Measurements from ENCODE around the gene PI4K2A. TPM values are rescaled to one million over a fixed set of nuclear protein-coding genes. Genes with fewer than 3 reads are reported as not detected.
"Not testable (repeated sequence)": the region's sequence is repeated elsewhere in the genome, so short reads cannot be mapped to it uniquely, and the experiment has no call there.

The PI4K2A gene
- total RNA-seq, 2 experiments from 2014 or later = 8.4 to 8.5 TPM

DNA sequence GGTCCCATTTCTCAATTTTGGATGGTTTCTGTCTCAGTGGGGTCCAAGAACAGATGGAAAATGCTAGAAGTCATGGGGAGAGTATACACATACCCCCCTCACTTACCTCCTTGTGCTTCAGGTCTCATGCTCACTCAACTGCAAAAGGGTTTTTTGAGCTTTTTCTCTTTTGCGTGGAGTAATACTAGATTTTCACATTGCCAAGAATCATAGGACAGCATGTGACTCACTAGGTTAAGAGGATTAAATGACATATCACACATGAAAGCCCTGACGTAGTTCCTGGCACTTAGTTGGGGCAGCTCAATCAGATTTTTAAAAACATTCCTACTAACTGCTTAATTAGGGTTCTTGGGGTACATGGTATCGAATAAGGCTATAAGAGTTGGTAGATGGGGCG, 4.5 kb downstream of the PI4K2A start:
- no peak for ATAC-seq
- intact Hi-C loops (cut with micrococcal nuclease) = no loop called here
- H3K4me3 Mint-ChIP-seq = no peak overlapping the region
- CTCF ChIA-PET = interaction anchor here (1.0 kb wide), 2 partner anchors 11 to 111 kb away, joined by 3 read pairs; partner anchors contain the start of gene MORN4
- POLR2A ChIA-PET = no interaction called here
- peaks cover 12% of the 10 kb centered on the region for H3K36me3 Mint-ChIP-seq (ENCODE audit: low read depth)
- H3K9me3 Mint-ChIP-seq = no peaks in the 10 kb centered on the region
- H3K27me3 Mint-ChIP-seq = no peaks in the 10 kb centered on the region
- no peak for DNase-seq
- no peak overlapping the region for H3K27ac Mint-ChIP-seq
- TF ChIP-seq, protein P1, sequence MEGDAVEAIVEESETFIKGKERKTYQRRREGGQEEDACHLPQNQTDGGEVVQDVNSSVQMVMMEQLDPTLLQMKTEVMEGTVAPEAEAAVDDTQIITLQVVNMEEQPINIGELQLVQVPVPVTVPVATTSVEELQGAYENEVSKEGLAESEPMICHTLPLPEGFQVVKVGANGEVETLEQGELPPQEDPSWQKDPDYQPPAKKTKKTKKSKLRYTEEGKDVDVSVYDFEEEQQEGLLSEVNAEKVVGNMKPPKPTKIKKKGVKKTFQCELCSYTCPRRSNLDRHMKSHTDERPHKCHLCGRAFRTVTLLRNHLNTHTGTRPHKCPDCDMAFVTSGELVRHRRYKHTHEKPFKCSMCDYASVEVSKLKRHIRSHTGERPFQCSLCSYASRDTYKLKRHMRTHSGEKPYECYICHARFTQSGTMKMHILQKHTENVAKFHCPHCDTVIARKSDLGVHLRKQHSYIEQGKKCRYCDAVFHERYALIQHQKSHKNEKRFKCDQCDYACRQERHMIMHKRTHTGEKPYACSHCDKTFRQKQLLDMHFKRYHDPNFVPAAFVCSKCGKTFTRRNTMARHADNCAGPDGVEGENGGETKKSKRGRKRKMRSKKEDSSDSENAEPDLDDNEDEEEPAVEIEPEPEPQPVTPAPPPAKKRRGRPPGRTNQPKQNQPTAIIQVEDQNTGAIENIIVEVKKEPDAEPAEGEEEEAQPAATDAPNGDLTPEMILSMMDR (IDR thresholded peaks at IDR 0.05) = no peak
- peaks cover 41% of the 10 kb centered on the region for H3K4me1 Mint-ChIP-seq (ENCODE audit: low read depth)

DNA sequence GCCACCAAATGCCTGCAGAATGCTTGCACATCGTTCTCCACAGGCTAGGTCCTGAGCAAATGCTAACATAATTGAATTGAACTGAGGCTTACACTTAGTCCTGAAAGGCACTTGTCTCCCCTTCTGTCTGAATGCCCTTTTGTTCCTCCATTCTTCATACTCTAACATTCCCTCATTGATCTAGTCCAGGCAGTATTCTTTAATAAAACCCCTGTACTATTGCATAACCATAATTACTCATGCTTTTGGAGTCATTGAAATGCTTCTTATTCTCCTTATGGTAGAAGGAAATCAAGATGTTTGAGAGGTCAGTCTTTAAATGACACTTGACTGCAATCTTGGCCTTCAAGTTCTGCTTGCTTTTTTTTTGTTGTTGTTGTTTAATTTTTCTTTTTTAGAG, 7.1 kb downstream of the PI4K2A start:
- no peak for ATAC-seq
- no peaks in the 10 kb centered on the region for H3K9me3 Mint-ChIP-seq
- POLR2A ChIA-PET = no interaction called here

DNA sequence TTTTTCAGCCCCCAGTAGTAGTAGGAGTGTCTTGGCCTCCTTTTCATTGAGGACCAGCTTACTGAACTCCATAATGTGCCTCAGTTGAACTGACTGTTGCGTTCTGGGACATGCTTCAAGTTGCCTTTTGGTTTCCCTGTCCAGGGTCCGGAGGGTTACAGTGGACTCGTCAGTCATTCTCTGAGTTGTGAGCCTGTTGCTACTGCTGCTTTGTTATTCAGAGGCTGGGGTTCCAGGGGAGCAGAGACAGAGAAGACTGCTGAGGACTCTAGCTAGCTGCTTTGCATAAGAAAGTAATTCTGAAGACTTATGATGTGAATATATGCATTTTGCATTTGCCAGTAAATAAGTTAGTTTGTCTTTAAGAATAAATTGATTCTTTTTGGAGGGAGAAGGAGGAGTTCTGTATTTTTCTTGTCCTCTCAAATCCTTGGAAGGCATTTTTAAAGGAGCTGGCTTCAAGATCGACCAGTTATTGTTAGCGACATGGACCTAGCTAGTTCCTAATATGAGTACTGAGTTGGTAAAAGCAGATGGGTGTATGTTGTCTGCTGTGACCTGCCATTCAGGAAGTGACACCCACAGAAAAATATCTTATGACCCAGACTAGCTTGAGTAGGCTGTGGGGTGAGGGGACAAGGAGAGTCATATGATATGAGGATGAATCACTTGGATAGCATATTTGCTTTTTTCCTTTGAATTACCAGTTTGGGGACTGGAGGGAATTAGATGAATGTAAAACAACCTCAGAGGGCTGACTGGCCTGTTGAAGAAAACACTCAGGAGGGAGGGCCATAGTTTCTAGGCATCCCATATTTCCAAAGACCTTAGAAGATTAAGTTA, 8.3 kb downstream of the PI4K2A start:
- H3K27ac Mint-ChIP-seq = peak overlapping the region; percentile 73
- DNase-seq = peak; percentile 60

More for the DNA sequence above, 7.1 kb downstream of the PI4K2A start:
- H3K4me1 Mint-ChIP-seq (ENCODE audit: low read depth) = peaks cover 28% of the 10 kb centered on the region
- H3K4me3 Mint-ChIP-seq = no peak overlapping the region
- H3K27me3 Mint-ChIP-seq = no peaks in the 10 kb centered on the region
- intact Hi-C loops (cut with micrococcal nuclease) = no loop called here
- peaks cover 15% of the 10 kb centered on the region for H3K36me3 Mint-ChIP-seq (ENCODE audit: low read depth)
- H3K27ac Mint-ChIP-seq = peak overlapping the region; percentile 17
- CTCF ChIA-PET = no interaction called here
- no peak for DNase-seq
- TF ChIP-seq, protein P1 (IDR thresholded peaks at IDR 0.05) = no peak

DNA sequence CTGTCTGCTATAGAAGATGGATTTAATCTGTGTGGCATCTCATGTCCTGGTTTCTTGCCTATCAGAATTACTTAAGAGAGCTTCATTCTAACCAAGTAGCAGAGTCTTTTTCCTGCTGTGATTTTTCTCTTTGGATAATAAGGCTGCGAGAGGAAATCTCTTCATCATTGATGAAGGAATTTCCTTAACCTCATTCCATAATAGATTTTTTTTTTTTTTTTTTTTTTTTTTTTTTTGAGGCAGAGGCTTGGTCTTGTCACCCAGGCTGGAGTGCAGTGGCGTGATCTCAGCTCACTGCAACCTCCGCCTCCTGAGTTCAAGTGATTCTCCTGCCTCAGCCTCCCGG, 8.9 kb downstream of the PI4K2A start:
- H3K27ac Mint-ChIP-seq = peak overlapping the region; percentile 73
- H3K9me3 Mint-ChIP-seq; ATAC-seq; intact Hi-C loops (cut with micrococcal nuclease); H3K27me3 Mint-ChIP-seq; DNase-seq; POLR2A ChIA-PET; H3K4me3 Mint-ChIP-seq: not testable (repeated sequence)
- H3K36me3 Mint-ChIP-seq (ENCODE audit: low read depth) = peaks cover 20% of the 10 kb centered on the region
- CTCF ChIA-PET = interaction anchor here (1.0 to 1.9 kb wide), 6 partner anchors 27 to 65 kb away, joined by 3 to 8 read pairs (median 5); partner anchors contain the start of gene AVPI1
- H3K4me1 Mint-ChIP-seq (ENCODE audit: low read depth) = peaks cover 19% of the 10 kb centered on the region

More for the DNA sequence above, 8.3 kb downstream of the PI4K2A start:
- CTCF ChIA-PET = interaction anchor here (1.0 to 1.9 kb wide), 6 partner anchors 28 to 95 kb away, joined by 3 to 8 read pairs (median 6); partner anchors contain the start of gene AVPI1
- TF ChIP-seq, protein P1 (IDR thresholded peaks at IDR 0.05) = no peak
- no peaks in the 10 kb centered on the region for H3K27me3 Mint-ChIP-seq
- intact Hi-C loops (cut with micrococcal nuclease) = no loop called here
- ATAC-seq = peak; percentile 99
- POLR2A ChIA-PET = no interaction called here
- H3K4me1 Mint-ChIP-seq (ENCODE audit: low read depth) = peaks cover 19% of the 10 kb centered on the region
- H3K4me3 Mint-ChIP-seq = no peak overlapping the region
- no peaks in the 10 kb centered on the region for H3K9me3 Mint-ChIP-seq
- peaks cover 16% of the 10 kb centered on the region for H3K36me3 Mint-ChIP-seq (ENCODE audit: low read depth)

DNA sequence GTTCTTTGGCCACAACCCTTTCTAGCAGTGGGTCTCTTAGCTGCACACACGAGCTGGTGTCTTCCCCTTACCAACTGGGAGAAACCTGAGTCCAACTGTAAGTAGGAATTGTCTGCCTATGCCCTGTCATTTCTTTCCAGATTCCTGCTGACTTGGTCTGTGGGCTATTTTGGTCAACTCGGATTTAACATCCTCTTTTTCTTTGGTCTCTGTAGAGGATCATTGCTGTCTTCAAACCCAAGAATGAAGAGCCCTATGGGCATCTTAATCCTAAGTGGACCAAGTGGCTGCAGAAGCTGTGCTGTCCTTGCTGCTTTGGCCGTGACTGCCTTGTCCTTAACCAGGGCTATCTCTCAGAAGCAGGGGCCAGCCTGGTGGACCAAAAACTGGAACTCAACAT, 10.3 kb downstream of the PI4K2A start:
- peaks cover 12% of the 10 kb centered on the region for H3K36me3 Mint-ChIP-seq (ENCODE audit: low read depth)
- no peak overlapping the region for H3K27ac Mint-ChIP-seq
- POLR2A ChIA-PET = no interaction called here
- ATAC-seq (no peak), DNase-seq (no peak)
- H3K4me1 Mint-ChIP-seq (ENCODE audit: low read depth) = peaks cover 18% of the 10 kb centered on the region
- CTCF ChIA-PET = interaction anchor here (0.9 kb wide), 1 partner anchor 11 kb away, joined by 3 read pairs; no protein-coding TSS in a partner anchor
- no peaks in the 10 kb centered on the region for H3K27me3 Mint-ChIP-seq
- TF ChIP-seq, protein P1 (IDR thresholded peaks at IDR 0.05) = no peak
- no peaks in the 10 kb centered on the region for H3K9me3 Mint-ChIP-seq
- intact Hi-C loops (cut with micrococcal nuclease) = no loop called here
- H3K4me3 Mint-ChIP-seq = no peak overlapping the region
